H9 (cell line): Measurements from ENCODE around the gene ABHD11. TPM values are rescaled to one million over a fixed set of nuclear protein-coding genes. Genes with fewer than 3 reads are reported as not detected.

ENCODE experiments used
- DNase-seq: peaks from one replicate; pipeline ENCODE4 v3.0.0-alpha.2; 2017
- H2AFZ ChIP-seq: one replicate; pipeline ENCODE4 v1.6.1; 2013; ENCODE audit warnings: mild to moderate bottlenecking, low read length, control low read depth, moderate library complexity
- H2AK5ac ChIP-seq: 2 replicates; pipeline ENCODE4 v1.6.1; 2013; ENCODE audit warnings: low read length, control low read depth, mixed read lengths; ENCODE audit not compliant: insufficient read length
- H2BK120ac ChIP-seq: one replicate; pipeline ENCODE4 v1.6.1; 2013; ENCODE audit warnings: low read depth, mild to moderate bottlenecking, low read length, control low read depth, inconsistent platforms; ENCODE audit not compliant: poor library complexity, severe bottlenecking
- H2BK12ac ChIP-seq: 2 replicates; pipeline ENCODE4 v1.6.1; 2013; ENCODE audit warnings: low read length, control low read depth, mixed read lengths, low read depth; ENCODE audit not compliant: insufficient read length
- H2BK15ac ChIP-seq: 2 replicates; pipeline ENCODE4 v1.6.1; 2013; ENCODE audit warnings: low read depth, low read length, control low read depth
- H2BK20ac ChIP-seq: one replicate; pipeline ENCODE4 v1.6.1; 2013; ENCODE audit warnings: low read depth, mild to moderate bottlenecking, low read length, control low read depth, inconsistent platforms; ENCODE audit not compliant: poor library complexity, severe bottlenecking
- H2BK5ac ChIP-seq: 2 replicates; pipeline ENCODE4 v1.6.1; 2013; ENCODE audit warnings: low read length, control low read depth, mixed read lengths; ENCODE audit not compliant: insufficient read length
- H3K14ac ChIP-seq: 2 replicates; pipeline ENCODE4 v1.6.1; 2013; ENCODE audit warnings: low read length, control low read depth; ENCODE audit not compliant: insufficient read depth
- H3K18ac ChIP-seq: 2 replicates; pipeline ENCODE4 v1.6.1; 2013; ENCODE audit warnings: low read depth, mild to moderate bottlenecking, mixed read lengths, low read length, control low read depth; ENCODE audit not compliant: insufficient read length
- H3K23ac ChIP-seq: 2 replicates; pipeline ENCODE4 v1.6.1; 2013; ENCODE audit warnings: low read length, control low read depth, mixed read lengths, low read depth; ENCODE audit not compliant: insufficient read length
- H3K23me2 ChIP-seq: 2 replicates; pipeline ENCODE4 v1.6.1; 2013; ENCODE audit warnings: low read depth, mild to moderate bottlenecking, mixed read lengths, low read length, control low read depth; ENCODE audit not compliant: insufficient read length, poor library complexity, severe bottlenecking
- H3K27ac ChIP-seq: 2 replicates; pipeline ENCODE4 v1.5.1; 2013; ENCODE audit warnings: low read length, control low read depth, mixed read lengths, low read depth; ENCODE audit not compliant: insufficient read length
- H3K27me3 ChIP-seq: 2 replicates; pipeline ENCODE4 v1.6.1; 2013; ENCODE audit warnings: low read length, control low read depth, inconsistent platforms; ENCODE audit not compliant: insufficient read depth
- H3K4ac ChIP-seq: 2 replicates; pipeline ENCODE4 v1.6.1; 2013; ENCODE audit warnings: low read depth, mild to moderate bottlenecking, control low read depth, inconsistent platforms, low read length, moderate library complexity
- H3K4me1 ChIP-seq: 2 replicates; pipeline ENCODE4 v1.6.1; 2013; ENCODE audit warnings: low read length, control low read depth, inconsistent platforms; ENCODE audit not compliant: insufficient read depth
- H3K4me2 ChIP-seq: 2 replicates; pipeline ENCODE4 v1.6.1; 2013; ENCODE audit warnings: low read length, control low read depth, mixed read lengths; ENCODE audit not compliant: insufficient read length, insufficient read depth
- H3K56ac ChIP-seq: 2 replicates; pipeline ENCODE4 v1.6.1; 2013; ENCODE audit warnings: low read depth, mild to moderate bottlenecking, mixed read lengths, low read length, control low read depth; ENCODE audit not compliant: insufficient read length
- H3K79me1 ChIP-seq: 2 replicates; pipeline ENCODE4 v1.6.1; 2013; ENCODE audit warnings: low read depth, mild to moderate bottlenecking, moderate library complexity, low read length, control low read depth, inconsistent platforms; ENCODE audit not compliant: insufficient read depth, poor library complexity, severe bottlenecking
- H3K79me2 ChIP-seq: 2 replicates; pipeline ENCODE4 v1.6.1; 2013; ENCODE audit warnings: low read length, control low read depth, inconsistent platforms; ENCODE audit not compliant: insufficient read depth
- H3K9ac ChIP-seq: 2 replicates; pipeline ENCODE4 v1.6.1; 2013; ENCODE audit warnings: low read length, control low read depth, mixed read lengths; ENCODE audit not compliant: insufficient read length; ENCODE audit errors: extremely low read depth
- H3K9me3 ChIP-seq: one replicate; pipeline ENCODE4 v1.6.1; 2013; ENCODE audit warnings: low read depth, low read length, inconsistent platforms; ENCODE audit not compliant: control insufficient read depth
- H3T11ph ChIP-seq: one replicate; pipeline ENCODE4 v1.6.1; 2013; ENCODE audit warnings: mild to moderate bottlenecking, low read length, control low read depth, inconsistent platforms
- H4K20me1 ChIP-seq: one replicate; pipeline ENCODE4 v1.6.1; 2013; ENCODE audit not compliant: control insufficient read depth, insufficient read length, insufficient read depth
- H4K5ac ChIP-seq: 2 replicates; pipeline ENCODE4 v1.6.1; 2013; ENCODE audit warnings: low read depth, mild to moderate bottlenecking, mixed read lengths, low read length, control low read depth; ENCODE audit not compliant: insufficient read length
- H4K8ac ChIP-seq: replicated peaks from 2 replicates; pipeline ENCODE4 v1.6.1; 2013; ENCODE audit warnings: low read length, control low read depth, mixed read lengths, low read depth; ENCODE audit not compliant: insufficient read length
- H4K91ac ChIP-seq: 2 replicates; pipeline ENCODE4 v1.6.1; 2013; ENCODE audit warnings: low read depth, mild to moderate bottlenecking, moderate library complexity, mixed read lengths, low read length, control low read depth; ENCODE audit not compliant: insufficient read length
- H3K27ac Mint-ChIP-seq, 3 experiments: 2 replicates in 2 of 3; 3 replicates in 1 of 3; pipeline ENCODE4 v1.8.0; 2020 to 2021; ENCODE audit warnings: mixed read lengths in 3 of 3, mild to moderate bottlenecking in 1 of 3, moderate library complexity in 1 of 3
- H3K27me3 Mint-ChIP-seq: 2 replicates; pipeline ENCODE4 v1.8.0; 2021; ENCODE audit warnings: low read depth, mild to moderate bottlenecking, moderate library complexity, mixed read lengths
- H3K36me3 Mint-ChIP-seq, 3 experiments: 2 replicates in 2 of 3; 3 replicates in 1 of 3; pipeline ENCODE4 v1.8.0; 2020 to 2021; ENCODE audit warnings: low read depth in 3 of 3, mixed read lengths in 3 of 3; ENCODE audit not compliant: insufficient read depth in 1 of 3
- H3K4me1 Mint-ChIP-seq, 2 experiments: 2 replicates each; pipeline ENCODE4 v1.8.0; 2020; ENCODE audit warnings: mixed read lengths in 2 of 2
- H3K4me3 Mint-ChIP-seq, 2 experiments: 2 replicates in 1 of 2; 3 replicates in 1 of 2; pipeline ENCODE4 v1.8.0; 2020 to 2021; ENCODE audit warnings: mild to moderate bottlenecking in 2 of 2, mixed read lengths in 2 of 2, moderate library complexity in 1 of 2
- H3K9me3 Mint-ChIP-seq, 2 experiments: 2 replicates in 1 of 2; 3 replicates in 1 of 2; pipeline ENCODE4 v1.8.0; 2020; ENCODE audit warnings: mild to moderate bottlenecking in 2 of 2, mixed read lengths in 2 of 2, moderate library complexity in 1 of 2
- WGBS: extraction: QIAGEN DNeasy Blood & Tissue Kit; methylation state at CpG from one replicate; pipeline ENCODE4 v1.1.7; 2013; ENCODE audit warnings: missing lambda C conversion rate, low lambda C conversion rate, mixed read lengths; ENCODE audit not compliant: insufficient read length; ENCODE audit errors: extremely low coverage; 5-methylcytosine and 5-hydroxymethylcytosine counted together
- total RNA-seq: library from RNA; stranded (reverse); gene quantifications from 2 replicates; pipeline ENCODE4 v1.2.1, GENCODE V29; 2021
- TF ChIP-seq, protein P1 (sequence below): fragments of 200-600 bp; sonication (generic); conservative IDR thresholded peaks from 3 replicates; pipeline ENCODE4 v1.8.0; 2021; ENCODE audit warnings: antibody characterized with exemption, mild to moderate bottlenecking

ABHD11 gene
- total RNA-seq, 1 experiment from 2014 or later: 34.4 TPM

DNA sequence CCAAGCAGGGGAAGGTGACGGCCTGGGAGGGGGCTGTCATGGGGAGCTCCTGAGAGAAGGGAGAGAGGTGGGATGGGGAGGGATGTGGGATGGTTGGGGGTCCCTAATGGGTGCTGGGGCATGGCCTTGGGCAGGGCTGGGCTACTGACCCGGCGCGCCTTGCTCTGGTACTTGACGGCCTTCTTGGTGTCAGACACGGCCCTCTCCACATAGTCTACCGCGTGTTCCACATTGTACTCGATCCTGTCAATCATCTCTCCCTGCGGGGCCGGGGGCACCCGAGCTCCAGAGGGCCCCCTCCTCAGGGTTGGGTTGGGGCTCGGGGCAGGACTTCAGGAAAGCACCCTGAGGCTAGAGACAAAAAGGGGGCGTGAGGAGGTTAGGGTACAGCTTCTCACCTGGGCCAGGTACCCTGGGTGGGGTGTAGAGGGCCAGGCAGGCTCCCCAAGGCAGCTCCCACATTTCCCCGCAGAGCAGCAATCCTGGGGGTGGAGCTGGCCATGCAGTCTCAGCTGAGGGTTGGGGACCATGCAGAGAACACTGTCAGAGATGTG, 37.9 kb downstream of the ABHD11 start:
- Histone ChIP-seq H2AFZ (no peak overlapping the region), H4K8ac (no peak overlapping the region), H3K79me1 (no peaks in the 10 kb centered on the region), H3K4me1 (no peaks in the 10 kb centered on the region; the same call in 1 of the 2 replicates), H3K56ac (no peak overlapping the region), H3T11ph (no peak overlapping the region), H4K5ac (no peak overlapping the region), H3K4me2 (no peak overlapping the region), H2AK5ac (no peak overlapping the region), H3K18ac (no peak overlapping the region), H3K4ac (no peak overlapping the region), H3K23ac (no peak overlapping the region), H3K27me3 (no peaks in the 10 kb centered on the region), H3K14ac (no peak overlapping the region; the same call in 1 of the 2 replicates), H2BK5ac (no peak overlapping the region), H3K79me2 (no peaks in the 10 kb centered on the region), H2BK20ac (no peak overlapping the region), H4K91ac (no peak overlapping the region), H2BK120ac (no peak overlapping the region), H3K27ac (no peak overlapping the region), H2BK12ac (no peak overlapping the region), H3K9me3 (no peaks in the 10 kb centered on the region), H2BK15ac (no peak overlapping the region), H4K20me1 (no peaks in the 10 kb centered on the region), H3K23me2 (peaks cover 2% of the 10 kb centered on the region), H3K9ac (no peak overlapping the region)
- H3K27me3 Mint-ChIP-seq: peaks cover 2% of the 10 kb centered on the region
- H3K27ac Mint-ChIP-seq: no peak overlapping the region
- H3K4me3 Mint-ChIP-seq: no peak overlapping the region
- peaks cover 29 to 54% (median 49%) of the 10 kb centered on the region in 3 experiments for H3K36me3 Mint-ChIP-seq
- TF ChIP-seq, protein P1, sequence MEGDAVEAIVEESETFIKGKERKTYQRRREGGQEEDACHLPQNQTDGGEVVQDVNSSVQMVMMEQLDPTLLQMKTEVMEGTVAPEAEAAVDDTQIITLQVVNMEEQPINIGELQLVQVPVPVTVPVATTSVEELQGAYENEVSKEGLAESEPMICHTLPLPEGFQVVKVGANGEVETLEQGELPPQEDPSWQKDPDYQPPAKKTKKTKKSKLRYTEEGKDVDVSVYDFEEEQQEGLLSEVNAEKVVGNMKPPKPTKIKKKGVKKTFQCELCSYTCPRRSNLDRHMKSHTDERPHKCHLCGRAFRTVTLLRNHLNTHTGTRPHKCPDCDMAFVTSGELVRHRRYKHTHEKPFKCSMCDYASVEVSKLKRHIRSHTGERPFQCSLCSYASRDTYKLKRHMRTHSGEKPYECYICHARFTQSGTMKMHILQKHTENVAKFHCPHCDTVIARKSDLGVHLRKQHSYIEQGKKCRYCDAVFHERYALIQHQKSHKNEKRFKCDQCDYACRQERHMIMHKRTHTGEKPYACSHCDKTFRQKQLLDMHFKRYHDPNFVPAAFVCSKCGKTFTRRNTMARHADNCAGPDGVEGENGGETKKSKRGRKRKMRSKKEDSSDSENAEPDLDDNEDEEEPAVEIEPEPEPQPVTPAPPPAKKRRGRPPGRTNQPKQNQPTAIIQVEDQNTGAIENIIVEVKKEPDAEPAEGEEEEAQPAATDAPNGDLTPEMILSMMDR: no peak
- no CpG with 5 or more reads among the region's 15 CpGs for WGBS
- no peaks in the 10 kb centered on the region for H3K9me3 Mint-ChIP-seq
- peaks cover 9 to 33% of the 10 kb centered on the region in 2 experiments for H3K4me1 Mint-ChIP-seq
- no peak for DNase-seq
